NCI-H146 treated with DMSO at 0.1 percent for 48 hours (cell line): ENCODE measurements around the gene VRK2.
"Not testable (repeated sequence)": the region's sequence is repeated elsewhere in the genome, so short reads cannot be mapped to it uniquely, and the experiment has no call there.

Experiments used
- DNase-seq: peaks from one replicate; lab custom pipeline; 2025; ENCODE audit not compliant: unreplicated experiment; lab: John Stamatoyannopoulos, UW

The VRK2 gene

DNA sequence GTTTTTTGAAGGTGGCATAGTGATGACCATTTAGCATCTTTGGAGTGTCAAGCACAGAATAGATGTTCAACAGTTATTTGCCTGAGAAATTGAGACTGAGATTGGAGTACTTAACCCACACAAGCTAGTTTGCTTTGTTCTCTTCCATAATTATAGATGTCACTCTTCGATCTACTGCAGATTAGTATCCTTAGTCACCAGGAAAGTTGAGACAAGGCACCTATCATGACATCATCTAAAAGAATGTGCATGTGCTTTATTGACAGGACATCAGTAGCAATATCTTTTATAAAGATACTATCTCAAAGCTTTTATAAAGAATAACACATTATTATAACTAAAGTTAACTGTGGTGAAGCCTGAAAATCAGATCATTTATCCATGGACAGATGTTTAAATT, 6.4 kb downstream of the VRK2 start:
- no peak for DNase-seq

DNA sequence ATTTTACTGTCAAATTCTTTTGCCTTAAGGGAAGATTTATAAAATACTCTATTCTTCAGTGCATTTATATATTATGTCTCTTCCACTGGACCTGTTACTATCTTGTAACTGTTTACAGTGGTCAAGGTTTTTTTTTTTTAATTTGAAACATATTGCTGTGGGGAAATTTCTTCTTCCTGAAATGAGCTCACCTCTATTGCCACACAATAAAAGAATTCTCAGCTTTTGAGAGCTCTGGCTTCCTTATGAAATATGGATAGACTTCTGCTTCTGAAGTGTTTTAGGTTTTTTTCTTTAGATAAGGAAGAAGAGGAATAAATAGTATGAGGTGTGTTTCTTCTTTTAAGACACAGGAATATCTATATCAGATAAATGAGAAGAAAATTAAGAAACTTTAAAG, 7.7 kb downstream of the VRK2 start:
- DNase-seq: no peak

GRCh38 chr2:58055033-58055786, 8.6 kb downstream of the VRK2 start:
- no peak for DNase-seq

GRCh38 chr2:58056192-58056916, 9.7 kb downstream of the VRK2 start:
- no peak for DNase-seq

- DNase-seq: peak; percentile 28
Measured at GRCh38 chr2:58057707-58058530, 11.3 kb downstream of the VRK2 start.

DNA sequence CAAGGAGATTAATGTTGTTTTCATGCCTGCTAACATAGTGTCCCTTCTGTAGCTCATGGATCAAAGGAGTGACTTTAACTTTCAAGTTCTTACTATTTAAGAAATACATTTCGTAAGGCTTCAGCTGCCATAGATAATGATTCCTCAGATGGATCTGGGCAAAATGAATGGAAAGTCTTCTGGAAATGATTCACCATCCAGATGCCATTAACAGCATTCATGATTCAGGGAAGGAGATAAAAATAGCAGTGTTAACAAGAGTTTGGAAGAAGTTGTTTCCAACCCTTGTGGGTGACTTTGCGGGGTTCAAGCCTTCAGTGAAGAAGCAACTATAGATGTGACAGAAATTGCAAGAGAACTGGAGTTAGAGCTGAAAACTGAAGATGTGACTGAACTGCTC, 17.0 kb downstream of the VRK2 start:
- no peak for DNase-seq

DNA sequence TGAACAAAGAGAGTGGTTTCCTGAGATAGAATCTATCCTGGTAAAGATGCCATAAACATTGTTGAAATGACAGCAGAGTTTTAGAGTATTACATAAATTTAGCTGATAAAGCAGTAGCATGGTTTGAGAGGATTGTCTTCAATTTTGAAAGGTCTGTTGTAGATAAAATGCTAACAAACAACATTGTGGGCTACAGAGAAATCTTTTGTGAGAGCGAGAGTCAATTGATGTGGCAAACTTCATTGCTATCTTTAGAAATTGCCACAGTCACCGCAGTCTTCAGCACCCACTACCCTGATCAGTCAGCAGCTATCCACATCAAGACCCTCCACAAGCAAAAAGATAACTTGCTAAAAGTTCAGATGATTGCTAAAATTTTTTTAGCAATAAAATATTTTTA, 17.5 kb downstream of the VRK2 start:
- DNase-seq: no peak

DNA sequence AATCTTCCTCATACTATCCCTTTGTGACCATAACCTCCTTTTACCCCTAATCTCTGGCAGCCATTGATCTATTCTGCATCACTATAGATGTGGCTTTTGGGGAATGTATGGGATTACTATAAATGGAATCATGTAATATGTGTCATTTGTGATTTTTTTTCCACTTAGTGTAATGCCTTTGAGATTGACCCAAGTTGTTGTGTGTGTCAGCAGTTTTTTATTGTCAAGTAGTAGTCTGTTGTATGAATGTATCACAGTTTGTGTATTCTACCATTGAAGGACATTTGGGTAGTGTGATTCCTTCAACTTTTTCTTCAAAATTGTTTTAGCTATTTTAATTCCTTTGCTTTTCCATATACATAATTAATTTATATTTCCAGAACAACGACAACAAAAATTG, 18.6 kb downstream of the VRK2 start:
- DNase-seq: no peak

GRCh38 chr2:58067001-58067400, 20.4 kb downstream of the VRK2 start:
- DNase-seq: no peak

GRCh38 chr2:58070765-58071164, 24.2 kb downstream of the VRK2 start:
- DNase-seq: no peak

DNA sequence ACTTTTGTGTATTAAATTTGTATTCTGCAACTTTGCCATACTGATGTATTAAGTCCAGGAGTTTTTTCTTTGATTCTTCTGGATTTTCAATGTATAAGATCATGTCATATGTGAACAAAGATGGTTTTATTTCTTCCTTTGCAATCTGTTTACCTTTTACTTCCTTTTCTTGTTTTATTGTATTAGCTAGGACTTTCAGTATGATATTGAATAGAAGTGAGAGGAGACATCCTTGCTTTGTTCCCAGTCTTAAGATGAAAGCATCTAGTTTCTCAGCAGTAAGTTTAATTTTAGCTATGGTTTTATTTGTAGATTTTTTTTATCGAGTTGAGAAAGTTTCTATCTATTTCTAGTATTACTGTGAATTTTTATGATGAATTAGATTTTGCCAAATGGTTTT, 25.5 kb downstream of the VRK2 start:
- no peak for DNase-seq

- no peak for DNase-seq
Measured at GRCh38 chr2:58073008-58073407, 26.4 kb downstream of the VRK2 start.

DNA sequence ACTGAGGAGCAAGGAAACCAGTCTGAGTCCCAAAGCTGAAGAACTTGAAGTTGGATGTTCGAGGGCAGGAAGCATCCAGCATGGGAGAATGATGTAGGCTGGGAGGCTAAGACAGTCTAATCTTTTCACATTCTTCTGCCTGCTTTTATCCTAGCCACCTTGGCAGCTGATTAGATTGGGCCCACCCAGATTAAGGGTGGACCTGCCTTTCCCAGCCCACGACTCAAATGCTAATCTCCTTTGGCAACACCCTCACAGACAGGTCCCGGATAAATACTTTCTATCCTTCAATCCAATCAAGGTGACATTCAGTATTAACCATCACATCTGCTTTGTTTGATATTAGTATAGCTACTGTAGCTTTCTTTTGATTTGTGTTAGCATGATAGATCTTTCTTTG, 27.1 kb downstream of the VRK2 start:
- no peak for DNase-seq

GRCh38 chr2:58081000-58081399, 34.4 kb downstream of the VRK2 start:
- peak; percentile 35 for DNase-seq

DNA sequence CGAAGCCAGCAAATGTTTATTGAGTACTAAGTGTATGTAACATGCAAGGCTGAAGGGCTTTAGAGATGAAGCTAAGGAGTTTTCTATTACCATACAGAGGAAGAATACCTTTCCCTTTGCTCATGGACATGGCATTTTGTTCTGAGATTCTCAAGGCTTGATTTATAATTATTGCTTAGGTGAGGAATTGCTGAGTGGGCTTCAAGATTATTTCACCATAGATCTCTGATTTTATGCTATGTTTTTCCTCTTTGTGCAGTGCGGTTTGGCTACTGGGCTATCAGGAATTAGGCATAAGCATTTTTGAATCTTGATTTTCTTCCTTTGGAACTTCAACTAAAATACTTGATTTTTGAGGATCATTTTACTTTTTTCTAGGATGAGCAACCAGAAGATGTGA, 42.5 kb downstream of the VRK2 start:
- DNase-seq: no peak

DNA sequence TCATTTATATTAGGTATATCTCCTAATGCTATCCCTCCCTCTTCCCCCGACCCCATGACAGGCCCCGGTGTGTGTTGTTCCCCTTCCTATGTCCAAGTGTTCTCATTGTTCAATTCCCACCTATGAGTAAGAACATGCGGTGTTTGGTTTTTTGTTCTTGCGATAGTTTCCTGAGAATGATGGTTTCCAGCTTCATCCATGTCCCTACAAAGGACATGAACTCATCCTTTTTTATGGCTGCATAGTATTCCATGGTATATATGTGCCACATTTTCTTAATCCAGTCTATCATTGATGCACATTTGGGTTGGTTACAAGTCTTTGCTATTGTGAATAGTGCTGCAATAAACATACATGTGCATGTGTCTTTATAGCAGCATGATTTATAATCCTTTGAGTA, 46.2 kb downstream of the VRK2 start:
- not testable (repeated sequence) for DNase-seq

- DNase-seq: no peak
Measured at GRCh38 chr2:58097025-58097424, 50.4 kb downstream of the VRK2 start.

- no peak for DNase-seq
Measured at GRCh38 chr2:58098254-58099095, 51.9 kb downstream of the VRK2 start.

GRCh38 chr2:58099096-58099769, 52.6 kb downstream of the VRK2 start:
- DNase-seq: no peak

DNA sequence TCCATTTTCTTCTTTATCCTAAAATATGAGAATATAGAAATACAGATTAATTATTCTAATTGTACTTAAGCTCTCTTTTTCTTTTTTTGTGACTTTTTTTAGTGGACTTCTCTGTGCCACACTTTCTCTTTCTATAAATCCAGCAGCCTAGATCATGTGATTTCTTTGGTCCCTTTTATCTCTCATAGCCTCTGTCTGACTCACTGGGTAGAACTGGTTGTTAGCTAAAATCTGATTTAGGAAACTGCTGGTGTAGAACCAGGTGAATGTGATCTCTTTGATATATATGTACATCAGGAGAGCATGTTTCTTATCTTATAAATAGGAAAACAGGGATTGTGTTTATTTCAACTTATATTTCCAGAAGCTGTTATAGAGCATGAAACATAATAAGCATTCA, 54.9 kb downstream of the VRK2 start:
- DNase-seq: no peak
